ENCODE data around the gene NBAS.
"Not testable (repeated sequence)": the region's sequence is repeated elsewhere in the genome, so short reads cannot be mapped to it uniquely, and the experiment has no call there.

The NBAS gene

GRCh38 chr2:15456352-15456751 lies 104.8 kb downstream of the NBAS start:
- no peak for FAIRE-seq

DNA sequence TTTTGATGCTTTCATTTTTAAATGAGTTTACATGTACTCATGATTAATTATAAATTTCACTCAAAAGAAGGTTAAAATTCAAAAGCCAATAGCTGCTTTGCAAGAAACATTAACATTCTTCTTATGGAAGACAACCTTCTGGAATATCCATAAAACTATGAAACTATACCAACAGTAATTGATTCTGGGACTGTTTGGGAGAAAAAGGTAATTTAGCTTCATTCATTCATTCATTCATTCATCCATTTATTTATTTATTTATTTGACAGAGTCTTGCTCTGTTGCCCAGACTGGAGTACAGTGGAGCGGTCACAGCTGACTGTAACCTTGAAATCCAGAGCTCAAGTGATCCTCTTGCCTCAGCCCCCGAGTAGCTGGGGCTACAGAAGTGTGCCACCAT lies 110.3 kb downstream of the NBAS start:
- no peak for FAIRE-seq

DNA sequence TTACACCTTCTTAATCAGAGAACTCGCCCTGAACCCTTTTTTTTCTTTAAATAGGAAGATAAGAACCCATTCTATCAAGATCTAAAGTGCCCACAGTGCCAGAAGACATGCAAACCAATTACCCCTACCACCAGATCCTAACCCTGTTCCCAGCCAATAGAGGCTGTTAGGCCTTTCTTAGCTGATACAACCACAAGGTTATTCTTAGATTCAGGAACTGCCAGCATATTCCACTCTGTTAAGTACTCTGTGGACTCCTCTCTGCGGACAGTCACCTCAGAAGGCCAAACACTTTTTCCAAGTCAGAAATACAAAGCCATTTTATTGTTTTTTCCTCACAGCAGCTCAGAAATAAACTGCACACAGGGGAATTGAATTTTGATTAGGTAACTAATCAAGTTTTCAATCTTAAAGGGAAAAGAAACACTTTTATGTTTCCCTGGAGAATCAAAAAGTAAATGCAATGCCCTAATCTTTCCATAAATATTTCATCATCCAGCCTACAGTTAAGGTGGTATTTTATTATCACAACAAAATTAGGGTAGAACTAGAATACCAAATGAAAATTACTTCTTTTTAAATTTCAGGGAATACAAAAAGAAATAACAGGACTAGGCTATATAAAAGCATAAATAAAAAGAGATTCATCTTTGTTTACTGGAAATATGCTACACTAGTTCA lies 111.4 kb downstream of the NBAS start:
- FAIRE-seq = no peak

DNA sequence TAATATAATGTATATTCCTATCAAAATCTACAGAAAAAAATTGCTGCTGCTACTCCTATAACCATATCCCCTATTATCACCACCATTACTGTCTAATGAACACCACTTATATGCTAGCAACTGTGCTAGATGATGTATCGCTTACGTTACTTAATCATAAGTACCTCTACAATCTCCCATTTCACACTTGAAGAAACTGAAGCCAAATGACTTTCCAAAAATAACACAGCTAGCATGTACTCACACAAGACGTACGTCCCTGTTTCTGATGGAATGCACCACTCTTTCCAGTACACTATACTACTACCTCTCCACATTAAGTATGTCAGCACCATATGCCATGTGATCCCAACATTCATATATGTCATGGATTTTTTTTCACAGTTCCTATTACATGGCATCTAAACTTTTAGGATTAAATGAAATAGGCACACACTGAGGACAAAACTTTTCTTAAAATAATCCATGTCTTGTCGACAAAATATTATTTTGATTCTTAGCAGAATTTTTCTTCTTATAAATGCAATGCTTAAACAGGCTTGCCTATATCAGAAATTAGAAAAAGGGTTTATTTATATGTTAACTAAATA lies 112.8 kb downstream of the NBAS start:
- no peak for FAIRE-seq

GRCh38 chr2:15447381-15447780 lies 113.8 kb downstream of the NBAS start:
- no peak for FAIRE-seq

- FAIRE-seq = no peak
Observed at GRCh38 chr2:15446961-15447360, 114.2 kb downstream of the NBAS start.

GRCh38 chr2:15445891-15446562 lies 115.1 kb downstream of the NBAS start:
- no peak for FAIRE-seq

- not testable (repeated sequence) for FAIRE-seq
Observed at GRCh38 chr2:15439768-15440524, 121.2 kb downstream of the NBAS start.

GRCh38 chr2:15439366-15439765 lies 121.8 kb downstream of the NBAS start:
- FAIRE-seq = not testable (repeated sequence)

DNA sequence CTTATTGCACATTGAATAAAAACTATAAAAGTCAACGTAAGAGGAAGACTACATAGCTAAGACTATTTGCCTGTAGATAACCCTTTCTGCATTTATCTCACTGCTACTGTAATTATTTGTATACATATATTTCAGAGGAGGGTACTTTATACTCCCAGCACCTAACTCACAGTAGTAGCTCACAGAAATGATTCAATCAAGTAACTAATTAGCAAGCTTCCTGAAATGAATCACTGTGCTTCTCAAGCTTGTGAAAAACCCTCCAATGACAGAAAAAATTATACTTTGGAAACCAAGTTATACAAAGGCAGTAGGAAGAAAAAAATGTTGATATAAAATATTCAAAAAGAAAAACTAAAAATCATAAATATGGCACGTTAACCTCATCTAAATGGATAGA lies 124.9 kb downstream of the NBAS start:
- no peak for FAIRE-seq

DNA sequence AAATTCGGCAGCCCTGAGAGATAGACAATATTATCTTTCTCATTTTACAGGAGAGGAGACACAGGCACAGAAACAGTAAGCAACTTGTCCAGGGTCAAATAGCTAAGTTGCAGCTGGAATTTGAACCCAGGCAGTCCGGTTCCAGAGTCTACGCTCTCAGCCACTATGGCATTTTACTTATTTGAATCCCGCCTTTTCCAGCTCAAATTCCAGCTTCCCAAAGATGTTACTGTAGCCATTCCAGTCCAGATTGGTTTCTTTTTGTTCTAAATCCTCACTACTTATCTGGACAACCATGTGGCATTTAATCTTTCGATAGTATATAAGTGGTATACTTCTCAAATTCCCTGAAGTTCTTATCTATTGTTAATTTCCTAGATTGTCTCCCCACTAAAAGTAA lies 125.7 kb downstream of the NBAS start:
- no peak for FAIRE-seq

DNA sequence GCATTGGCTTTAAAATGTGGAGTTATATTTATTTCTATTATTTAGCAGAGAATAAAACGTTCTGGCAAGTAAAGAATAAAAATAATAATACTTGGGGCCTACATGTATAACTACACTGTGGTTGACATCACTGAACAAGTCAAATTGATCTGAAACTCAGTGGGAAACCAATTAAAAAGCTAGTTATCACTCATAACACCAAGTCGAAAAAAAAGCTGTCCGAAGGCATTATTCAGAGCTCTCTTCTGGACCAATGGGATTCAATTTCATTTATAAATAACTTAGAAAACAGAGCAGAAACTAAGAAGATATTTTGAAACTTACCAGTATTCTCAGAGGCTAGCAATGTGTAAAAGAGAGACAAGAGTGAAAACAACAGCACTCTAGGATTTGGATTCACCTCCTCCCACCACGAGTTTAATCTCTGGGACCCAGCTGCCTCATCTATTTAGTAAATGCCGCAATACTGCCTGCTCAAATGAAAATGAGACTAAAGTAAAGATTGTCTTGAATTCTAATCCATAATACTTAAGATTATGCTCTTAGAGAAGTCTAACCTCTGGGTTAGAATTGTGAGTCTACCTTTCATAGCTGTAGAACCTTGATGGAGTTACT lies 128.4 kb downstream of the NBAS start:
- FAIRE-seq = no peak

- no peak for FAIRE-seq
Observed at GRCh38 chr2:15429032-15429431, 132.1 kb downstream of the NBAS start.

DNA sequence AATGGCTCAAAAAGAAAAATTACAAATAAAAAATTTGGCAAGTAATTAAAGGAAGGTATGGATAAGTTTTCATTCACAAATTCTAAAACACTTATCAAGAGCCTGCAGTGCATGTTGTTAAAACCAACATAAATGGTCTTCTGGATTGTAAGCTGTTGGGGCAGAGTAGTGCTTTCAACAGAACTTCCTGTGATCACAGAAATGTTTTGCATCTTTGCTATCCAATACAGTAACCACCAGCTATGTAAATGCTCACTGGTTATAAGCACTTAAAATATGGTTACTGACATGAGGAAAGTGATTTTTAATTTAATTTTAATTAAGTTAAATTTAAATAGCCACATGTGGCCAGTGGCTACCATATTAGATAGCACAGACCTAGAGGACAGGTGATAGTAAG lies 133.1 kb downstream of the NBAS start:
- no peak for FAIRE-seq

- FAIRE-seq = no peak
Observed at GRCh38 chr2:15426606-15427005, 134.5 kb downstream of the NBAS start.

DNA sequence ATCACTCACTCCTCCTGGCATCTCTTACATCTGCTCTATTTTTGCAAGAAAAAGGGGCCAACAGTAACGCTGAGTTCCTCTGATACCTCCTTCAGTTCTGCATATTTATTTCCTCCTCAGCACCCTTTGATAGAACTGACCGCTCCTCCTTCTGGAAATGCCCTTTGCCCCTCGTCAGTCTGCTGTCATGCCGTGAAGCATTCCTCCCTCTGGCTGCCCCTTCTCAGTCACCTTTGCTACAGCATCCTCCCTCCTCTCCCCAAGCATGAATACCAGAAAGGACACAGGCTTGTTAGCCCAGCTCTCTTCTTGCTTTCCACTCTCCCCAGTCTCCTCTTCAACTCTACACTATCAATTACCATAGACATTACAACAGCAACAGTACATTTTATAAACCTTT lies 135.4 kb downstream of the NBAS start:
- FAIRE-seq = no peak

DNA sequence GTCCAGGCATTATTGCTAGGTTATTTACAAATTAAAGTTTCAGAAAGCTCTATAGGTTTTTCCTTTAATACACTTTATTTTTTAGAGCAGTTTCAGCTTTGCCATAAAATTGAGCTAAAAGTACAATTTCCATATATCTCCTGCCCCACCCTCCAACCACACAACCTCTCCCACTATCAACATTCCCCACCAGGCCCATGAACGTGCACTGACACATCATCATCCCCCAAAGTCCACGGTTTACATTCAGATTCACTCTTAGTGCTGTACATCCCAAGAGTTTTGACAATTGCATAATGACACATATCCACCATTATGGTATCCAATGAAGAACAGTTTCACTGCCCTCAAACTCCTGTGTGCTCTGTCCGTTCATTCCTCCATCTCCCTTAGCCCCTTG lies 139.4 kb downstream of the NBAS start:
- FAIRE-seq = no peak

GRCh38 chr2:15415748-15416147 lies 145.4 kb downstream of the NBAS start:
- no peak for FAIRE-seq

DNA sequence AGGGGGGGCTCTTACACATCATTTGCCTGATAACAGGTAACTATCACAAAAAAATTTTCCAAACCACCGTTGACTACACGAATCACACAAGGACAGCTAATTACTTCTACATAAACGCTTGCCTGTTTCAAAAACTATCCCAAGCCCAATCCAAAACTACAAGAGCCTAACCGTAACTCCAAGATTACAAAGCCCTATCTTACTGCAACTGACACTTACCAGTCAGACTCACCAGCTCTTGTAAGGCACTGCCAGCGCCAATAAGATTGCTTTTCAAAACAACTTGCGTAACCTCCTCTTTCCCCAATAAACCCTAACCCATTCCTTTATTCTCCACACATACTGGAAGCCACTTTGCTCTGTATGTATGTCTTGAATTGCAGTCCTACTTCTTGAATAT lies 148.4 kb downstream of the NBAS start:
- FAIRE-seq = no peak

DNA sequence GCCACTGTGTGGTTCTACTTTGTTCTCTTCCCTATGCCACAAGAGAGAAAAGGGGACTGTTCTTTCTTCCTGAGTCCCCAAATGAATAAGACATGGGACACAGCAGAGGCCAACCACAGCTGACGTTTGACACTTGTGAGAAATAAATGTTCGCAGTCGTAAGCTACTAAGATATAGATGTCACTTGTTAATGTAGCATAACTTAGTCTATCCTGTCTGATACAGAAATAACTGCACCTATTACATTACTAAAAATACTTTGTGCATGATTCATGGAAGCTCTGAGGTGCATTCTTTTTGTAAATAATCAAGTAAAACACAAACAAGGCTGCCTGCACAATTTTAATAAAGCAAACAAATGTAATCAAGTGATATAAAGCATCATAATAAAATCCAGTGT lies 148.8 kb downstream of the NBAS start:
- FAIRE-seq = no peak

- no peak for FAIRE-seq
Observed at GRCh38 chr2:15410884-15411283, 150.2 kb downstream of the NBAS start.

GRCh38 chr2:15408759-15409158 lies 152.4 kb downstream of the NBAS start:
- no peak for FAIRE-seq

DNA sequence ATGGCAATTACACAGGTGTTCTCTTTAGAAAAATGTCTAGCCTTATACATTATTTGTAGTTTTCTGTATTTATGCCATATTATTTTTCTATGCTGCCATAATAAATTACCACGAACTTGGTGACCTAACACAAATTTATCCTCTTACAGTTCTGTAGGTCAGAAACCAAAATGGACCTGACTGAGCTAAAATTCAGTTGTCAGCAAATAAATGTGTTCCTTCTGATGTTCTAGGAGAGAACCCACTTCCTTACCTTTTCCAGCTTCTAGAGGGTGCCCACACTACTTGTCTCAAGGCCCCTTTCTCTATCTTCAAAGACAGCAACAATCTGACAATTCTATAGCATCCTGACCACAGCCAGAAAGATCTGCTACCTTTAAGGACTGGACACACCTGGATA lies 153.5 kb downstream of the NBAS start:
- FAIRE-seq = no peak
